Measurements from ENCODE around the gene LAPTM4A. TPM values are rescaled to one million over a fixed set of nuclear protein-coding genes. Genes with fewer than 3 reads are reported as not detected.
A peak's percentile ranks its signal among the peaks of the same experiment; 100 is the strongest.
"Not testable (repeated sequence)": the region's sequence is repeated elsewhere in the genome, so short reads cannot be mapped to it uniquely, and the experiment has no call there.

LAPTM4A gene
- total and polyA plus RNA-seq, 10 donors = 54.9 to 158 (median 113) TPM

DNA sequence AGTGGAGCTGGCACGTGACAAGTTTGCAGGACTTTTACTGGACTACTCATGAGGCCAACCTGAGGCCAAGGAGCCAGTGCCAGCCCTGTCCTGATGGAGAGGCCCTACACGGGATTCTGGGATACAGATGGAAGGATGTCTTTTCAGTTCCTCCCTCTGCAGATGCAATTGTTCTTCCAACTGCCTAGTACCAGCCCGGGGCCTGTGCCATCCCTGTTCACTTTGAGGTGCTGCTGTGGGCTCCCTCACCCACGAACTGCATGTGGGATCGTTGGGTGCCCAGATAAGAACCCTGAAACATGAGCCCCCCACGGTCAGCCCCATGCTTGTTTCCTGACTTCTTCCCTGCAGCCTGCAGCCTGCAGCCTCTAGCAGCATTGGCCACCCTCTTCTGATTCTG is 25.3 kb upstream of the LAPTM4A start:
- TF ChIP-seq POLR2AphosphoS5 (IDR thresholded peaks at IDR 0.05) = no peak
- TF ChIP-seq CTCF (IDR thresholded peaks at IDR 0.05 in 8 of 11, conservative IDR thresholded peaks at IDR 0.05 in 3 of 11) = no peak
- no peak for TF ChIP-seq POLR2A (IDR thresholded peaks at IDR 0.05)
- WGBS, 5 donors = 83 to 90% (median 87%) methylated on average over 6 of the region's 6 CpGs

GRCh38 chr2:20074901-20075300 is 23.5 kb upstream of the LAPTM4A start:
- intact Hi-C loops (cut with DNase I; ENCODE audit: low total_unique reads) = no loop called here
- DNase-seq = no peak
- 60 to 77% (median 71%) methylated on average over 8 of the region's 8 CpGs for WGBS, 5 donors
- H3K36me3 ChIP-seq = no peaks in the 10 kb centered on the region
- no peak for TF ChIP-seq POLR2AphosphoS5 (IDR thresholded peaks at IDR 0.05)
- no peak for TF ChIP-seq POLR2A (IDR thresholded peaks at IDR 0.05)
- no peak for TF ChIP-seq CTCF (IDR thresholded peaks at IDR 0.05 in 8 of 11, conservative IDR thresholded peaks at IDR 0.05 in 3 of 11)
- peak overlapping the region in 4 of 8 donors; percentile 24 to 41 (median 34) for H3K27ac ChIP-seq
- H3K27me3 ChIP-seq (replicated peaks in 1 of 7) = no peaks in the 10 kb centered on the region
- H3K4me3 ChIP-seq = no peak overlapping the region
- H3K9me3 ChIP-seq = no peaks in the 10 kb centered on the region
- peaks cover 0 to 12% (median 0%) of the 10 kb centered on the region in 6 donors for H3K4me1 ChIP-seq

More for the DNA sequence above, 25.3 kb upstream of the LAPTM4A start:
- intact Hi-C loops (cut with DNase I; ENCODE audit: low total_unique reads) = no loop called here
- DNase-seq = no peak
- no peaks in the 10 kb centered on the region for H3K9me3 ChIP-seq
- no peak overlapping the region for H3K27ac ChIP-seq
- no peak overlapping the region for H3K4me3 ChIP-seq
- no peaks in the 10 kb centered on the region for H3K27me3 ChIP-seq (replicated peaks in 1 of 7)
- H3K4me1 ChIP-seq = peaks cover 0 to 17% (median 3%) of the 10 kb centered on the region in 6 donors
- no peaks in the 10 kb centered on the region for H3K36me3 ChIP-seq

- H3K9me3 ChIP-seq; H3K36me3 ChIP-seq; DNase-seq; H3K27me3 ChIP-seq (replicated peaks in 1 of 7); H3K4me3 ChIP-seq; intact Hi-C loops (cut with DNase I; ENCODE audit: low total_unique reads): not testable (repeated sequence)
- peaks cover 0 to 12% (median 0%) of the 10 kb centered on the region in 6 donors for H3K4me1 ChIP-seq
- 66 to 77% (median 69%) methylated on average over 9 of the region's 9 CpGs for WGBS, 5 donors
- peak overlapping the region in 4 of 8 donors; percentile 24 to 41 (median 34) for H3K27ac ChIP-seq
Observed at GRCh38 chr2:20074046-20074648, 22.7 kb upstream of the LAPTM4A start.

DNA sequence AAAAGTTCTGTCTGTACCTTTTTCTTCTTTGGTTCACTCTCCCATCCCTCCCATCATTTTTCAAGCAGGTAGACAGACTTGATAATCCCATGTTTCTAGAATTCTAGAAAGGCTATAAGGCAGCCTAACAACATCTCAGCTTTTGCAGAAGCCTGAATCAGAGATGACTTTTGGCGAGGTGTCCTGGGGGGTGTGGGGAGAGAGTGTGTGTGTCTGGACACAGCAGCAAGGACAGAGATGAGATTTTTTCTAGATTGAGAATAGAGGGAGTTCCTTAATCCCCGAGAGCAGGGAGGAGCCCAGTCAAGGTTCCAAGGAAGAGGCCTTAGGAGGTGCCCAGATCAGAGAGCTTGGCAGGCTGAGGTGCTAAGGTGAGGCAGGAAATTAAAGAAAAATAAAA is 22.0 kb upstream of the LAPTM4A start:
- H3K9me3 ChIP-seq = no peaks in the 10 kb centered on the region
- no peaks in the 10 kb centered on the region for H3K36me3 ChIP-seq
- H3K4me1 ChIP-seq = peaks cover 0 to 12% (median 0%) of the 10 kb centered on the region in 6 donors
- no peak overlapping the region for H3K27ac ChIP-seq
- H3K4me3 ChIP-seq = no peak overlapping the region
- intact Hi-C loops (cut with DNase I; ENCODE audit: low total_unique reads) = no loop called here
- 75 to 92% (median 82%) methylated on average over 2 of the region's 2 CpGs for WGBS, 5 donors
- no peak for DNase-seq
- TF ChIP-seq POLR2AphosphoS5 (IDR thresholded peaks at IDR 0.05) (no peak), CTCF (IDR thresholded peaks at IDR 0.05 in 8 of 11, conservative IDR thresholded peaks at IDR 0.05 in 3 of 11) (no peak), POLR2A (IDR thresholded peaks at IDR 0.05) (no peak)
- no peaks in the 10 kb centered on the region for H3K27me3 ChIP-seq (replicated peaks in 1 of 7)

Measured in spleen (tissue), 11 donors.